ENCODE results near the gene IMP3. TPM values are rescaled to one million over a fixed set of nuclear protein-coding genes. Genes with fewer than 3 reads are reported as not detected.

The IMP3 gene
- total and polyA plus RNA-seq, 7 donors: 55.4 to 117 (median 71.1) TPM

GRCh38 chr15:75649848-75650247, 9.8 kb upstream of the IMP3 start:
- no peaks in the 10 kb centered on the region for H3K27me3 ChIP-seq
- intact Hi-C loops (cut with DNase I): loop anchor here (5.0 kb wide), 1 partner anchor 87 kb away; no protein-coding TSS in a partner anchor
- H3K36me3 ChIP-seq: peaks cover 0 to 6% (median 3%) of the 10 kb centered on the region in 4 donors
- H3K9me3 ChIP-seq: no peaks in the 10 kb centered on the region
- DNase-seq: peak; percentile 65
- WGBS, 2 donors: 93 to 94% methylated on average over 18 of the region's 18 CpGs
- H3K27ac ChIP-seq: peak overlapping the region; percentile 94 to 98 (median 97)
- peaks cover 0 to 75% (median 71%) of the 10 kb centered on the region in 4 donors for H3K4me1 ChIP-seq
- no peak for TF ChIP-seq POLR2A (IDR thresholded peaks at IDR 0.05)
- TF ChIP-seq EP300 (IDR thresholded peaks at IDR 0.05): no peak
- no peak for TF ChIP-seq POLR2AphosphoS5 (IDR thresholded peaks at IDR 0.05)
- no peak for TF ChIP-seq CTCF (IDR thresholded peaks at IDR 0.05)
- H3K4me3 ChIP-seq: peak overlapping the region; percentile 5 to 78 (median 27)

GRCh38 chr15:75649045-75649761, 9.2 kb upstream of the IMP3 start:
- 82 to 86% methylated on average over 19 of the region's 19 CpGs for WGBS, 2 donors
- H3K27ac ChIP-seq: peak overlapping the region; percentile 94 to 98 (median 97)
- no peaks in the 10 kb centered on the region for H3K9me3 ChIP-seq
- peaks cover 0 to 69% (median 64%) of the 10 kb centered on the region in 4 donors for H3K4me1 ChIP-seq
- H3K4me3 ChIP-seq: peak overlapping the region; percentile 77 to 87 (median 78)
- H3K27me3 ChIP-seq: no peaks in the 10 kb centered on the region
- peaks cover 0 to 3% (median under 1%) of the 10 kb centered on the region in 4 donors for H3K36me3 ChIP-seq
- DNase-seq: peak; percentile 69
- TF ChIP-seq POLR2AphosphoS5 (IDR thresholded peaks at IDR 0.05) (no peak), CTCF (IDR thresholded peaks at IDR 0.05) (no peak), EP300 (IDR thresholded peaks at IDR 0.05) (no peak), POLR2A (IDR thresholded peaks at IDR 0.05) (no peak)
- intact Hi-C loops (cut with DNase I): loop anchor here (5.0 kb wide), 1 partner anchor 88 kb away; no protein-coding TSS in a partner anchor

- Histone ChIP-seq H3K36me3 (no peaks in the 10 kb centered on the region), H3K9me3 (no peaks in the 10 kb centered on the region), H3K27me3 (no peaks in the 10 kb centered on the region), H3K4me3 (peak overlapping the region; percentile 77 to 87 (median 78)), H3K4me1 (peaks cover 0 to 61% (median 58%) of the 10 kb centered on the region in 4 donors), H3K27ac (peak overlapping the region; percentile 94 to 98 (median 97))
- intact Hi-C loops (cut with DNase I): loop anchor here (5.0 kb wide), 1 partner anchor 89 kb away; no protein-coding TSS in a partner anchor
- peak; percentile 82 for DNase-seq
- 3 to 12% methylated on average over 34 of the region's 34 CpGs for WGBS, 2 donors
- TF ChIP-seq POLR2A (IDR thresholded peaks at IDR 0.05) (no peak), POLR2AphosphoS5 (IDR thresholded peaks at IDR 0.05) (peak in 1 of 4 donors; percentile 13), CTCF (IDR thresholded peaks at IDR 0.05) (peak in 1 of 4 experiments; percentile 2)
These were observed 8.4 kb upstream of the IMP3 start for GRCh38 chr15:75648156-75649000.

GRCh38 chr15:75647370-75648155, 7.5 kb upstream of the IMP3 start, which contains the start of gene SNX33:
SNX33 (plus strand) TSS chr15:75647912; CDS start chr15:75649103, 1,191 bp downstream.
- peak; percentile 94 for DNase-seq
- Histone ChIP-seq H3K4me3 (peak within 1 kb of the TSS; percentile 77 to 87 (median 78)), H3K4me1 (peaks cover 0 to 53% (median 50%) of the 10 kb centered on the region in 4 donors), H3K9me3 (no peaks in the 10 kb centered on the region), H3K27ac (peak within 1 kb of the TSS; percentile 94 to 98 (median 97)), H3K27me3 (no peaks in the 10 kb centered on the region), H3K36me3 (no peaks in the 10 kb centered on the region)
- intact Hi-C loops (cut with DNase I): loop anchor here (5.0 kb wide), 1 partner anchor 90 kb away; no protein-coding TSS in a partner anchor
- 0 to 1% methylated on average over 76 of the region's 76 CpGs for WGBS, 2 donors
- peak; percentile 11 to 33 for TF ChIP-seq POLR2A (IDR thresholded peaks at IDR 0.05)
- TF ChIP-seq POLR2AphosphoS5 (IDR thresholded peaks at IDR 0.05): peak; percentile 28 to 82 (median 72)
- TF ChIP-seq CTCF (IDR thresholded peaks at IDR 0.05): peak; percentile 38 to 63 (median 52)
- peak in 1 of 4 donors; percentile 61 for TF ChIP-seq EP300 (IDR thresholded peaks at IDR 0.05)

All from sigmoid colon (tissue), 7 donors.